GM12878 (cell line): ENCODE measurements around the gene B9D2. TPM values are rescaled to one million over a fixed set of nuclear protein-coding genes. Genes with fewer than 3 reads are reported as not detected.
A peak's percentile ranks its signal among the peaks of the same experiment; 100 is the strongest.

Source experiments
- E2F8 ChIP-seq: fragments of 450-650 bp; IDR thresholded peaks from 2 replicates; pipeline ENCODE4 v1.6.1; 2018; ENCODE audit warnings: mild to moderate bottlenecking, low read depth, moderate library complexity; ENCODE audit not compliant: partially characterized antibody
- E4F1 ChIP-seq: fragments of 450-650 bp; IDR thresholded peaks from 2 replicates; pipeline ENCODE4 v1.6.1; 2018; ENCODE audit warnings: borderline replicate concordance, mild to moderate bottlenecking; ENCODE audit not compliant: partially characterized antibody
- ELK1 ChIP-seq: IDR thresholded peaks from 2 replicates; pipeline ENCODE4 v1.6.1; 2012; ENCODE audit warnings: low read depth, low read length, improper control_type of control experiment
- FOS ChIP-seq: IDR thresholded peaks from 3 replicates; pipeline ENCODE4 v1.6.1; 2011; ENCODE audit warnings: borderline replicate concordance; ENCODE audit not compliant: insufficient read length; ENCODE audit errors: extremely low read depth
- JUND ChIP-seq: IDR thresholded peaks from 2 replicates; pipeline ENCODE4 v1.6.1; 2012; ENCODE audit warnings: low read depth, mild to moderate bottlenecking, low read length, improper control_type of control experiment, moderate library complexity
- KAT2A ChIP-seq: conservative IDR thresholded peaks from 2 replicates; pipeline ENCODE4 v1.6.1; 2011; ENCODE audit warnings: low read depth, low read length; ENCODE audit not compliant: control insufficient read depth
- PAX8 ChIP-seq: fragments of 450-650 bp; IDR thresholded peaks from 2 replicates; pipeline ENCODE4 v1.6.1; 2017; ENCODE audit warnings: mild to moderate bottlenecking, moderate library complexity
- RCOR1 ChIP-seq: conservative IDR thresholded peaks from 2 replicates; pipeline ENCODE4 v1.6.1; 2012; ENCODE audit warnings: low read depth, low read length, improper control_type of control experiment
- RELA ChIP-seq: fragments of 450-650 bp; IDR thresholded peaks from 2 replicates; pipeline ENCODE4 v1.8.0; 2014; ENCODE audit warnings: borderline replicate concordance; ENCODE audit not compliant: partially characterized antibody
- SIX5 ChIP-seq: IDR thresholded peaks from 2 replicates; pipeline ENCODE4 v1.6.1; 2011; ENCODE audit warnings: mild to moderate bottlenecking, low read depth, low read length, moderate library complexity; ENCODE audit not compliant: severe bottlenecking
- SMAD1 ChIP-seq: fragments of 450-650 bp; IDR thresholded peaks from 2 replicates; pipeline ENCODE4 v1.6.1; 2018; ENCODE audit warnings: mild to moderate bottlenecking, low read depth; ENCODE audit not compliant: partially characterized antibody
- SMARCA5 ChIP-seq: fragments of 450-650 bp; IDR thresholded peaks from 2 replicates; pipeline ENCODE4 v1.6.1; 2017; ENCODE audit warnings: mild to moderate bottlenecking
- SRF ChIP-seq, 2 experiments: IDR thresholded peaks; 2 replicates each; pipeline ENCODE4 v1.6.1; 2011; ENCODE audit warnings: low read depth in 2 of 2, low read length in 2 of 2, mild to moderate bottlenecking in 1 of 2, moderate library complexity in 1 of 2
- TCF12 ChIP-seq: IDR thresholded peaks from 2 replicates; pipeline ENCODE4 v1.6.1; 2011; ENCODE audit warnings: low read depth, mild to moderate bottlenecking, low read length
- TCF7 ChIP-seq: IDR thresholded peaks from 2 replicates; pipeline ENCODE4 v1.6.1; 2014; ENCODE audit warnings: antibody characterized with exemption, borderline replicate concordance
- ZBTB33 ChIP-seq: fragments of 450-650 bp; IDR thresholded peaks from 2 replicates; pipeline ENCODE4 v1.6.1; 2017; ENCODE audit warnings: mild to moderate bottlenecking
- ZBTB4 ChIP-seq: fragments of 450-650 bp; formaldehyde crosslinking; IDR thresholded peaks from 2 replicates; pipeline ENCODE4 v1.4.0; 2022; ENCODE audit warnings: mild to moderate bottlenecking, moderate library complexity
- ZNF274 ChIP-seq: IDR thresholded peaks from one replicate; pipeline ENCODE4 v1.8.0; 2011; ENCODE audit not compliant: insufficient read length, insufficient read depth
- polyA plus RNA-seq, 11 experiments: library from polyadenylated mRNA; depleted of rRNA in 4 of 11; unstranded in 6 of 11; stranded (reverse) in 5 of 11; fragments of >200 nt; fragmentation: Nextera tagmentation in 4 of 11; fragmentation: Illumina TruSeq in 1 of 11; extraction: Ambion mirVana in 4 of 11; extraction: Trizol in 1 of 11; gene quantifications; 1 replicate in 1 of 11; 2 replicates in 10 of 11; pipeline versions ENCODE4 v1.2.1 to v1.2.3, GENCODE V29; 2011 to 2016; ENCODE audit warnings: inconsistent platforms in 2 of 11, missing spikeins in 2 of 11, low read depth in 1 of 11
- total RNA-seq, 4 experiments: library from RNA; depleted of rRNA in 3 of 4; stranded (reverse); fragments of >200 nt in 3 of 4; fragmentation: Illumina TruSeq in 1 of 4; extraction: Trizol in 1 of 4; gene quantifications; 2 replicates each; pipeline versions ENCODE4 v1.2.1 to v1.2.3, GENCODE V29; 2013 to 2021

The B9D2 gene
- total and polyA plus RNA-seq, 10 of the 15 experiments (the other 5 are each of a cell fraction or from before 2014, with no cell fraction given), result 2.4 to 12.4 (median 5.0) TPM

- TF ChIP-seq SRF (IDR thresholded peaks at IDR 0.05; ENCODE audit: low read depth in 2 of 2, low read length in 2 of 2) (no peak), SMARCA5 (no peak), JUND (no peak), ELK1 (no peak), ZBTB4 (CRISPR knock-in tag) (no peak), E2F8 (no peak), TCF7 (no peak), SIX5 (no peak), E4F1 (no peak), ZNF274 (no peak), PAX8 (no peak), ZBTB33 (no peak), RELA (no peak), TCF12 (peak; percentile 92), SMAD1 (no peak), KAT2A (no peak), FOS (no peak), RCOR1 (no peak)
Measured at GRCh38 chr19:41377977-41378709, 14.2 kb upstream of the B9D2 start (continued).
